ENCODE measurements around the gene MAFG. TPM values are rescaled to one million over a fixed set of nuclear protein-coding genes. Genes with fewer than 3 reads are reported as not detected.
A peak's percentile ranks its signal among the peaks of the same experiment; 100 is the strongest.

The MAFG gene
- total RNA-seq, 1 donor: 32.6 TPM

GRCh38 chr17:81890447-81891302, 36.9 kb downstream of the MAFG start:
- Histone ChIP-seq H3K27ac (ENCODE audit: low read depth, low read length) (peak overlapping the region; percentile 75), H3K4me2 (ENCODE audit: insufficient read depth, low read length) (peak overlapping the region; percentile 89), H4K20me1 (ENCODE audit: insufficient read depth, low read length) (peaks cover 11% of the 10 kb centered on the region), H3K79me2 (ENCODE audit: insufficient read depth, low read length) (peaks cover 77% of the 10 kb centered on the region), H3K9me3 (ENCODE audit: low read depth, low read length) (no peaks in the 10 kb centered on the region), H3K4me1 (ENCODE audit: insufficient read depth, low read length) (peaks cover 27% of the 10 kb centered on the region), H3K4me3 (ENCODE audit: insufficient read depth, low read length) (peak overlapping the region; percentile 95), H2AFZ (ENCODE audit: low read length) (no peak overlapping the region), H3K36me3 (ENCODE audit: insufficient read depth, low read length) (peaks cover 42% of the 10 kb centered on the region), H3K27me3 (ENCODE audit: insufficient read depth, low read length) (no peaks in the 10 kb centered on the region)
- peak; percentile 88 for DNase-seq (ENCODE audit: insufficient read length, low spot score, missing footprints)
- TF ChIP-seq CTCF (IDR thresholded peaks at IDR 0.05; ENCODE audit: extremely low read depth, low read depth, low read length): no peak

DNA sequence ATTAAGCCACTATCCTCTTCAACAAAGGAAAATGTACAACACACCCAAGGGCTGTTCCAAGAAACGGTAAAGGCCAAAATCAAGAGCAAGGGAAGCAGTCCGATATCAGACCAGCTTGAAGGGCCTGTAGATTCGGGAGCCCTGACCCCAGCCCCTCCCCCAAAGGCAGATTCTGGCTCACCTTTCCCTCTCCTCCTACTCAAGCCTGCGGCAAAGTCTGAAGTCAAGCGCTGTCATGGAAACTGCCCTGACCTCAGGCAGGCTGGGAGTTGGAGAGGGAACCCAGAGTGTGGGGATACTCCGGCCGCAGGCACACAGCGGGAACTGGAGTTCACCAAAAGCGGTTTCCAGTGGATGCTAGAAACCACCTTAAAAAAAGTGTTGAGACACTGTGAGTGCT, 37.9 kb downstream of the MAFG start:
- Histone ChIP-seq H3K4me1 (ENCODE audit: insufficient read depth, low read length) (peaks cover 37% of the 10 kb centered on the region), H3K4me3 (ENCODE audit: insufficient read depth, low read length) (no peak overlapping the region), H3K4me2 (ENCODE audit: insufficient read depth, low read length) (peak overlapping the region; percentile 89), H2AFZ (ENCODE audit: low read length) (no peak overlapping the region), H3K9me3 (ENCODE audit: low read depth, low read length) (no peaks in the 10 kb centered on the region), H3K27ac (ENCODE audit: low read depth, low read length) (peak overlapping the region; percentile 75), H3K36me3 (ENCODE audit: insufficient read depth, low read length) (peaks cover 40% of the 10 kb centered on the region), H3K79me2 (ENCODE audit: insufficient read depth, low read length) (peaks cover 76% of the 10 kb centered on the region), H3K27me3 (ENCODE audit: insufficient read depth, low read length) (no peaks in the 10 kb centered on the region), H4K20me1 (ENCODE audit: insufficient read depth, low read length) (peaks cover 15% of the 10 kb centered on the region)
- peak; percentile 57 for DNase-seq (ENCODE audit: insufficient read length, low spot score, missing footprints)
- TF ChIP-seq CTCF (IDR thresholded peaks at IDR 0.05; ENCODE audit: extremely low read depth, low read depth, low read length): no peak

GRCh38 chr17:81888988-81889595, 38.4 kb downstream of the MAFG start:
- H3K4me3 ChIP-seq (ENCODE audit: insufficient read depth, low read length): no peak overlapping the region
- peaks cover 15% of the 10 kb centered on the region for H4K20me1 ChIP-seq (ENCODE audit: insufficient read depth, low read length)
- no peak overlapping the region for H2AFZ ChIP-seq (ENCODE audit: low read length)
- H3K4me1 ChIP-seq (ENCODE audit: insufficient read depth, low read length): peaks cover 42% of the 10 kb centered on the region
- peak; percentile 71 for DNase-seq (ENCODE audit: insufficient read length, low spot score, missing footprints)
- no peak overlapping the region for H3K4me2 ChIP-seq (ENCODE audit: insufficient read depth, low read length)
- no peak for TF ChIP-seq CTCF (IDR thresholded peaks at IDR 0.05; ENCODE audit: extremely low read depth, low read depth, low read length)
- H3K79me2 ChIP-seq (ENCODE audit: insufficient read depth, low read length): peaks cover 72% of the 10 kb centered on the region
- H3K9me3 ChIP-seq (ENCODE audit: low read depth, low read length): no peaks in the 10 kb centered on the region
- H3K36me3 ChIP-seq (ENCODE audit: insufficient read depth, low read length): peaks cover 39% of the 10 kb centered on the region
- peak overlapping the region; percentile 75 for H3K27ac ChIP-seq (ENCODE audit: low read depth, low read length)
- no peaks in the 10 kb centered on the region for H3K27me3 ChIP-seq (ENCODE audit: insufficient read depth, low read length)
